ENCODE data around the gene CTPS1. TPM values are rescaled to one million over a fixed set of nuclear protein-coding genes. Genes with fewer than 3 reads are reported as not detected.

The CTPS1 gene
- total RNA-seq, 1 experiment from 2014 or later = 73.4 TPM

GRCh38 chr1:40981691-40982448 lies 2.4 kb downstream of the CTPS1 start (continued):
- TF ChIP-seq CTCF (IDR thresholded peaks at IDR 0.05) (no peak), ZNF219 (CRISPR knock-in tag; IDR thresholded peaks at IDR 0.05; ENCODE audit: borderline replicate concordance) (no peak), ESRRA (CRISPR knock-in tag; IDR thresholded peaks at IDR 0.05; ENCODE audit: borderline replicate concordance) (no peak), ZNF121 (CRISPR knock-in tag; IDR thresholded peaks at IDR 0.05) (no peak), GABPB1 (CRISPR knock-in tag; IDR thresholded peaks at IDR 0.05) (no peak), FOXP1 (CRISPR knock-in tag; IDR thresholded peaks at IDR 0.05; ENCODE audit: borderline replicate concordance) (no peak), NR1H2 (CRISPR knock-in tag; IDR thresholded peaks at IDR 0.05) (no peak), ZNF263 (CRISPR knock-in tag; IDR thresholded peaks at IDR 0.05; ENCODE audit: low read depth) (no peak)
- TF ChIP-seq, protein P1, sequence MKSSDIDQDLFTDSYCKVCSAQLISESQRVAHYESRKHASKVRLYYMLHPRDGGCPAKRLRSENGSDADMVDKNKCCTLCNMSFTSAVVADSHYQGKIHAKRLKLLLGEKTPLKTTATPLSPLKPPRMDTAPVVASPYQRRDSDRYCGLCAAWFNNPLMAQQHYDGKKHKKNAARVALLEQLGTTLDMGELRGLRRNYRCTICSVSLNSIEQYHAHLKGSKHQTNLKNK (CRISPR knock-in tag; IDR thresholded peaks at IDR 0.05) = no peak
- TF ChIP-seq, protein P2, sequence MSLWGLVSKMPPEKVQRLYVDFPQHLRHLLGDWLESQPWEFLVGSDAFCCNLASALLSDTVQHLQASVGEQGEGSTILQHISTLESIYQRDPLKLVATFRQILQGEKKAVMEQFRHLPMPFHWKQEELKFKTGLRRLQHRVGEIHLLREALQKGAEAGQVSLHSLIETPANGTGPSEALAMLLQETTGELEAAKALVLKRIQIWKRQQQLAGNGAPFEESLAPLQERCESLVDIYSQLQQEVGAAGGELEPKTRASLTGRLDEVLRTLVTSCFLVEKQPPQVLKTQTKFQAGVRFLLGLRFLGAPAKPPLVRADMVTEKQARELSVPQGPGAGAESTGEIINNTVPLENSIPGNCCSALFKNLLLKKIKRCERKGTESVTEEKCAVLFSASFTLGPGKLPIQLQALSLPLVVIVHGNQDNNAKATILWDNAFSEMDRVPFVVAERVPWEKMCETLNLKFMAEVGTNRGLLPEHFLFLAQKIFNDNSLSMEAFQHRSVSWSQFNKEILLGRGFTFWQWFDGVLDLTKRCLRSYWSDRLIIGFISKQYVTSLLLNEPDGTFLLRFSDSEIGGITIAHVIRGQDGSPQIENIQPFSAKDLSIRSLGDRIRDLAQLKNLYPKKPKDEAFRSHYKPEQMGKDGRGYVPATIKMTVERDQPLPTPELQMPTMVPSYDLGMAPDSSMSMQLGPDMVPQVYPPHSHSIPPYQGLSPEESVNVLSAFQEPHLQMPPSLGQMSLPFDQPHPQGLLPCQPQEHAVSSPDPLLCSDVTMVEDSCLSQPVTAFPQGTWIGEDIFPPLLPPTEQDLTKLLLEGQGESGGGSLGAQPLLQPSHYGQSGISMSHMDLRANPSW (CRISPR knock-in tag; conservative IDR thresholded peaks at IDR 0.05; ENCODE audit: low read depth) = no peak
- TF ChIP-seq, protein P3, sequence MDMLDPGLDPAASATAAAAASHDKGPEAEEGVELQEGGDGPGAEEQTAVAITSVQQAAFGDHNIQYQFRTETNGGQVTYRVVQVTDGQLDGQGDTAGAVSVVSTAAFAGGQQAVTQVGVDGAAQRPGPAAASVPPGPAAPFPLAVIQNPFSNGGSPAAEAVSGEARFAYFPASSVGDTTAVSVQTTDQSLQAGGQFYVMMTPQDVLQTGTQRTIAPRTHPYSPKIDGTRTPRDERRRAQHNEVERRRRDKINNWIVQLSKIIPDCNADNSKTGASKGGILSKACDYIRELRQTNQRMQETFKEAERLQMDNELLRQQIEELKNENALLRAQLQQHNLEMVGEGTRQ (CRISPR knock-in tag; IDR thresholded peaks at IDR 0.05) = no peak
- TF ChIP-seq, protein P4, sequence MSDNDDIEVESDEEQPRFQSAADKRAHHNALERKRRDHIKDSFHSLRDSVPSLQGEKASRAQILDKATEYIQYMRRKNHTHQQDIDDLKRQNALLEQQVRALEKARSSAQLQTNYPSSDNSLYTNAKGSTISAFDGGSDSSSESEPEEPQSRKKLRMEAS (CRISPR knock-in tag; IDR thresholded peaks at IDR 0.05) = no peak

GRCh38 chr1:40982721-40983120 lies 3.2 kb downstream of the CTPS1 start:
- Mint-ChIP-seq H3K27me3 (ENCODE audit: low read depth) (no peaks in the 10 kb centered on the region), H3K9me3 (no peaks in the 10 kb centered on the region), H3K27ac (no peak overlapping the region), H3K4me3 (no peak overlapping the region), H3K36me3 (peaks cover 46% of the 10 kb centered on the region), H3K4me1 (peaks cover 23% of the 10 kb centered on the region)
- CTCF ChIA-PET = interaction anchor here (0.5 to 0.9 kb wide), 2 partner anchors 16 to 34 kb away, joined by 3 read pairs; no protein-coding TSS in a partner anchor
- POLR2A ChIA-PET = no interaction called here
- ATAC-seq = no peak
- no peak for DNase-seq (ENCODE audit: low spot score)
- TF ChIP-seq FOXP1 (CRISPR knock-in tag; IDR thresholded peaks at IDR 0.05; ENCODE audit: borderline replicate concordance) = no peak
- TF ChIP-seq AR (CRISPR knock-in tag; IDR thresholded peaks at IDR 0.05) = no peak
- TF ChIP-seq, protein P5, sequence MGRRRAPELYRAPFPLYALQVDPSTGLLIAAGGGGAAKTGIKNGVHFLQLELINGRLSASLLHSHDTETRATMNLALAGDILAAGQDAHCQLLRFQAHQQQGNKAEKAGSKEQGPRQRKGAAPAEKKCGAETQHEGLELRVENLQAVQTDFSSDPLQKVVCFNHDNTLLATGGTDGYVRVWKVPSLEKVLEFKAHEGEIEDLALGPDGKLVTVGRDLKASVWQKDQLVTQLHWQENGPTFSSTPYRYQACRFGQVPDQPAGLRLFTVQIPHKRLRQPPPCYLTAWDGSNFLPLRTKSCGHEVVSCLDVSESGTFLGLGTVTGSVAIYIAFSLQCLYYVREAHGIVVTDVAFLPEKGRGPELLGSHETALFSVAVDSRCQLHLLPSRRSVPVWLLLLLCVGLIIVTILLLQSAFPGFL (CRISPR knock-in tag; IDR thresholded peaks at IDR 0.05; ENCODE audit: borderline replicate concordance) = no peak
- no peak for TF ChIP-seq PRRX2 (CRISPR knock-in tag; IDR thresholded peaks at IDR 0.05)
- TF ChIP-seq RORB (CRISPR knock-in tag; IDR thresholded peaks at IDR 0.05) = no peak
- TF ChIP-seq, protein P6, sequence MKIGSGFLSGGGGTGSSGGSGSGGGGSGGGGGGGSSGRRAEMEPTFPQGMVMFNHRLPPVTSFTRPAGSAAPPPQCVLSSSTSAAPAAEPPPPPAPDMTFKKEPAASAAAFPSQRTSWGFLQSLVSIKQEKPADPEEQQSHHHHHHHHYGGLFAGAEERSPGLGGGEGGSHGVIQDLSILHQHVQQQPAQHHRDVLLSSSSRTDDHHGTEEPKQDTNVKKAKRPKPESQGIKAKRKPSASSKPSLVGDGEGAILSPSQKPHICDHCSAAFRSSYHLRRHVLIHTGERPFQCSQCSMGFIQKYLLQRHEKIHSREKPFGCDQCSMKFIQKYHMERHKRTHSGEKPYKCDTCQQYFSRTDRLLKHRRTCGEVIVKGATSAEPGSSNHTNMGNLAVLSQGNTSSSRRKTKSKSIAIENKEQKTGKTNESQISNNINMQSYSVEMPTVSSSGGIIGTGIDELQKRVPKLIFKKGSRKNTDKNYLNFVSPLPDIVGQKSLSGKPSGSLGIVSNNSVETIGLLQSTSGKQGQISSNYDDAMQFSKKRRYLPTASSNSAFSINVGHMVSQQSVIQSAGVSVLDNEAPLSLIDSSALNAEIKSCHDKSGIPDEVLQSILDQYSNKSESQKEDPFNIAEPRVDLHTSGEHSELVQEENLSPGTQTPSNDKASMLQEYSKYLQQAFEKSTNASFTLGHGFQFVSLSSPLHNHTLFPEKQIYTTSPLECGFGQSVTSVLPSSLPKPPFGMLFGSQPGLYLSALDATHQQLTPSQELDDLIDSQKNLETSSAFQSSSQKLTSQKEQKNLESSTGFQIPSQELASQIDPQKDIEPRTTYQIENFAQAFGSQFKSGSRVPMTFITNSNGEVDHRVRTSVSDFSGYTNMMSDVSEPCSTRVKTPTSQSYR (CRISPR knock-in tag; IDR thresholded peaks at IDR 0.05) = no peak
- TF ChIP-seq, protein P7, sequence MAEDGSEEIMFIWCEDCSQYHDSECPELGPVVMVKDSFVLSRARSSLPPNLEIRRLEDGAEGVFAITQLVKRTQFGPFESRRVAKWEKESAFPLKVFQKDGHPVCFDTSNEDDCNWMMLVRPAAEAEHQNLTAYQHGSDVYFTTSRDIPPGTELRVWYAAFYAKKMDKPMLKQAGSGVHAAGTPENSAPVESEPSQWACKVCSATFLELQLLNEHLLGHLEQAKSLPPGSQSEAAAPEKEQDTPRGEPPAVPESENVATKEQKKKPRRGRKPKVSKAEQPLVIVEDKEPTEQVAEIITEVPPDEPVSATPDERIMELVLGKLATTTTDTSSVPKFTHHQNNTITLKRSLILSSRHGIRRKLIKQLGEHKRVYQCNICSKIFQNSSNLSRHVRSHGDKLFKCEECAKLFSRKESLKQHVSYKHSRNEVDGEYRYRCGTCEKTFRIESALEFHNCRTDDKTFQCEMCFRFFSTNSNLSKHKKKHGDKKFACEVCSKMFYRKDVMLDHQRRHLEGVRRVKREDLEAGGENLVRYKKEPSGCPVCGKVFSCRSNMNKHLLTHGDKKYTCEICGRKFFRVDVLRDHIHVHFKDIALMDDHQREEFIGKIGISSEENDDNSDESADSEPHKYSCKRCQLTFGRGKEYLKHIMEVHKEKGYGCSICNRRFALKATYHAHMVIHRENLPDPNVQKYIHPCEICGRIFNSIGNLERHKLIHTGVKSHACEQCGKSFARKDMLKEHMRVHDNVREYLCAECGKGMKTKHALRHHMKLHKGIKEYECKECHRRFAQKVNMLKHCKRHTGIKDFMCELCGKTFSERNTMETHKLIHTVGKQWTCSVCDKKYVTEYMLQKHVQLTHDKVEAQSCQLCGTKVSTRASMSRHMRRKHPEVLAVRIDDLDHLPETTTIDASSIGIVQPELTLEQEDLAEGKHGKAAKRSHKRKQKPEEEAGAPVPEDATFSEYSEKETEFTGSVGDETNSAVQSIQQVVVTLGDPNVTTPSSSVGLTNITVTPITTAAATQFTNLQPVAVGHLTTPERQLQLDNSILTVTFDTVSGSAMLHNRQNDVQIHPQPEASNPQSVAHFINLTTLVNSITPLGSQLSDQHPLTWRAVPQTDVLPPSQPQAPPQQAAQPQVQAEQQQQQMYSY (CRISPR knock-in tag; IDR thresholded peaks at IDR 0.05) = no peak
